Kidney glomerular epithelial cell (primary cell): Measurements from ENCODE around the gene OR56B4.
"Not testable (repeated sequence)": the region's sequence is repeated elsewhere in the genome, so short reads cannot be mapped to it uniquely, and the experiment has no call there.

Experiments used
- DNase-seq: peaks from one replicate; lab custom pipeline; 2025; lab: John Stamatoyannopoulos, UW

Gene OR56B4

GRCh38 chr11:6107384-6107783 is at the start of gene OR56B4:
OR56B4 (plus strand) TSS chr11:6107684; CDS start chr11:6107779, 95 bp downstream.
- DNase-seq, result not testable (repeated sequence)

GRCh38 chr11:6061475-6061874 is 46.0 kb upstream of the OR56B4 start:
- DNase-seq, result no peak

- DNase-seq, result no peak
Observed at GRCh38 chr11:6062691-6063358, 44.7 kb upstream of the OR56B4 start.

DNA sequence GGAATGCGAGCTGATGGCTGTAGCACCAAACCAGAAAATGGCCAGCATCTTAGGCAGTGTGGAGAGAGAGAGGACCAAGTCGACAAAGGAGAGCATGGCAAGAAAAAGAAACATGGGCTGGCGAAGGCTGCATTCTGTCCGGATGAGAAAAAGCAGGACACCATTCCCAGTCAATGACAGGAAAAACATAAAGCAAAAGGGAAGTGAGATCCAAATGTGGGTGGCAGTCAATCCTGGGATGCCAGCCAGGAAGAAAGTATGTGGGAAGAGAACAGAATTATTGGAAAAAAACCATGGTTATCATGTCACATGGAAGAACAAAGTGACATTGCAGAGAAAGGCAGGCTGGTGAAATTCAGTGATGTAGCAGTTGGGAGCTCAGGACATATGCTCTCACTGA is 40.0 kb upstream of the OR56B4 start:
- no peak for DNase-seq

GRCh38 chr11:6076443-6076842 is 31.0 kb upstream of the OR56B4 start:
- DNase-seq, result not testable (repeated sequence)

DNA sequence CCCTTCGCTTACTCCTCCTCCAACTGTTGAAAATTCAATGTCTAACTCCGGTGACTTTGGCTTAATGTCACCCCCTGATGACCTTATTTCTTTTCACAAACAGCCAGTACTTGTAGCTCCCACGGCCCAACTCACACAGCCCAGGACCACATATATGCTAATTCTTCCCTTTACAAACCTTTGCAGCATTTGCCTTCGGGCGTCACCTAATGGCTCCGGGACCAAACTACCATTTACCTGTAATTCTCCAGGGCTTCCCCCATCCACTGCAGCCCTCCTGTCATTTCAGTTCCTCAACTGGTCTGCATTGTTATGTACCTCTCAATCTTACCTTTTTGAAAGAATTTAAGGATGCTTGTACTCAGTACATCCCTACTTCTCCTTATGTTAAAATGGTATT is 29.8 kb upstream of the OR56B4 start:
- DNase-seq, result no peak

DNA sequence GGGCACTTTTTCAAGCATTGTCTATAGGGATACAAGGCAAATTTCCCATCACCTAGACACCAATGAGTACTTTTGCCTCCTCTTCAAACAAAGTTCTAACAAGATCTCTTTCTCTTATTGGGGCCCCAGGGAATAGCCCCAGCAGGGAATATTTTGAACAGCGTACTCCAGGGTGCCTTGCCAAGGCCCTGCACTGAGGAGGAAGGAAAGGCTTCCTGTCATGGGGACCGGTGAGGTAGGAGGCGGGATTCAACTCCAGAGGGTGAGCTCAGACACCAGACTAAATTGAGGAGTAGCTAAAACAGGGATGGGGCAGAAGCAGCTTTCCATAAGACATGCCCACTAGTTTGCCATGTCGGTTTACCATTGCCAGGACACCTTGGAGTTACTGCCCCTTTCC is 28.0 kb upstream of the OR56B4 start:
- no peak for DNase-seq

- no peak for DNase-seq
Observed at GRCh38 chr11:6083129-6083528, 24.4 kb upstream of the OR56B4 start.

DNA sequence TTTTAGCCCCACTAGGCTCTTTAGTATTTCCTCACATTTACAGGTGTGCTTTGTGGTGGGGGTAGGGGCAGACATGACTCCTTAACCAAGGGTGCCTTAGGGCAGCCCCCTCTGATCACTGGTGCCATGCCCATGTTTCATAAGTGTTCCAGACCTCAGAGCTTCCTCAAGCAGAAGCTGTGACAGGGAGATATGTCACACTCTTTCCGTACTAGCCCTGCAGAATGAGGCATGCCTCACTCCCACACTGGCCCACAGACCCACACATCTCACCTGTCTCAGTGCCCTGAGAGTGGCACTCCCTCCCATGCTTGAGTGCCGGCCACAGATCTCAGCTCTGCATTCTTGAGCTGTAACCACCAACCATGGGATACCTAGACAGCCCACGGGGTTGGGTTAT is 22.9 kb upstream of the OR56B4 start:
- DNase-seq, result no peak

DNA sequence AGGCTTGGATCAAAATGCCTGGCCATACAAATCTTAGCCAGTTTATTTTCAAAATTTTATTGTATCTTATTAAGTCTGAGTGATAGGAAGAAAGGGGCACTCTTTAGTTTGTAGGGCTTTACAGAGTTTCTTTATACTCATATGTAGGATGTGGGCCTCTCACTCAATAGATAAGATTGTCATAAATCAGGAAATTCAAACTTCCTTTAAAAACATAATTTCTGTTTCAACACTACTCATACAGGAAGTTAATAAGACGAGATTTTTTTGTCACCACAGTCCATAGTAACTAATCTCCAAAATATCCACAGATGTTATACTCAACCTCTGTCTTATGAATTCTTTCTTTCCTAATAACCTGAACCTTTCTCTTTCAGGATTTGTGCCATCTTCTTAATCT is 13.3 kb upstream of the OR56B4 start:
- no peak for DNase-seq

DNA sequence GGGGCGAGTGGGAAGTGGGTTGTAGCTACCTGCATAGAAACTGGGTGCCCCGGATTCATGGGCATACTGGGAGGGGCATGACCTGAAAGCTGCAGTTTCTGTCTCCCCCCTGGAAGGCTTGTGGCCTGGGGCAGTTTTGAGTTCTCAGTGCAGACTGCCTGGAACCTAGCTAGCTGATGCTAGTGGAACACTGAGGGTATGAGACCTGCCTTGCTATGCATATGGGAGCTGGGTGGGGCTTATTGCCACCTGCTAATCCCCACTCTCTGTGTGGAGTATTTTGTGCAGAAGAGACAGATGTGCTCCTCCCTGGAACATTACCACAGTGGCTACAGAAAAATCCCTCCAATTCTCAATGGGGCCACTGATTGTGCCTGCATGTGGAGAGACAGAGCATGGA is 11.7 kb upstream of the OR56B4 start:
- no peak for DNase-seq

- no peak for DNase-seq
Observed at GRCh38 chr11:6096417-6096816, 11.1 kb upstream of the OR56B4 start.

GRCh38 chr11:6099577-6099976 is 7.9 kb upstream of the OR56B4 start:
- no peak for DNase-seq

- no peak for DNase-seq
Observed at GRCh38 chr11:6110011-6110410, 2.5 kb downstream of the OR56B4 start.

DNA sequence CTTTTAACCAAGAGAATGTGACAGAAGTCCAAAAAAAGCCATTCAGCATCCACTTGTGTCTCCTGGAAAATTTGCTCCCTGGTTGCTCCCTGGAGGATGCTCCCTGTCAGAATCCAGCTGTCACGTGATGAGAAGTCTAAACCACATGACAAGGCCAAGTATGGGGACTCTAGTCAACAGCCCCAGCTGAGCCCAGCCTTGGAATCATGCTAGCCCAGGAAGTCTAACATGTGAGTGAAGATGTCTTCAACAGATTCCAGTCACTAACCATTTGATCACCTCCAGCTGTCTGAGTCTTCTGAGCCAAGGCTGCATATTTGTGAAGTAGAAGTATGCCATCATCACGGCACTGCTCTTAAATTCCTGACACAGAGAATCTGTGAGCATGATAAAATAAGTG is 4.2 kb downstream of the OR56B4 start:
- no peak for DNase-seq

DNA sequence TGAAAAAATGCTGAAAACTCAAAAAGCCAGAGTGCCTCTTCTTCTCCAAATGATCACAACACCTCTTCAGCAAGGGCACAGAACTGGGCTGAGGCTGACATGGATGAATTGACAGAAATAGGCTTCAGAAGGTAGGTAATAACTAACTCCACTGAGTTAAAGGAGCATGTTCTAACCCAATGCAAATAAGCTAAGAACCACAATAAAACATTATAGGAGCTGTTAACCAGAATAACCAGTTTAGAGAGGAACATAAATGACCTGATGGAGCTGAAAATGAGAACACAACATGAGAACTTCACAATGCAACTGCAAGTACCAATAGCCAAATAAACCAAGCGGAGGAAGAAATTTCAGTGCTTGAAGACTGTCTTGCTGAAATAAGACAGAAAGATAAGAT is 9.2 kb downstream of the OR56B4 start:
- no peak for DNase-seq

DNA sequence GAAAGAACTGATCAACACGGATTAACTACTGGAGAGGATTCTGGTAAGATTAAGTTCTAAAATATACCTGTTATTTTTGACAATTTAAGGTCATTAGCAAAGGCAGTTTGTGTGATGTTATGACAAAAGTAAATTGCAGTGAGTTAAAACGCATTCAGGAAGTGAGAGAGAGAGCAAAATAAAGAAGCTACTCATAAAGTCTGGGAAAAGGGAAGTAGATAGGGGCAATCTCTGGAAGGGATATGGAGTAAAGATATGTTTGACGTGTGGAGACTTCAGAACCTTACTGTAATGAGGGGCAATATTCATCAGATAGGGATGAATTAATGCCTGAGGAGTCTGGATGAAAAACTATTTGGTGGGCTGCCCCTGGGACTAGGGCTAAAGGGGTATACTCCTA is 16.8 kb downstream of the OR56B4 start:
- DNase-seq, result no peak

DNA sequence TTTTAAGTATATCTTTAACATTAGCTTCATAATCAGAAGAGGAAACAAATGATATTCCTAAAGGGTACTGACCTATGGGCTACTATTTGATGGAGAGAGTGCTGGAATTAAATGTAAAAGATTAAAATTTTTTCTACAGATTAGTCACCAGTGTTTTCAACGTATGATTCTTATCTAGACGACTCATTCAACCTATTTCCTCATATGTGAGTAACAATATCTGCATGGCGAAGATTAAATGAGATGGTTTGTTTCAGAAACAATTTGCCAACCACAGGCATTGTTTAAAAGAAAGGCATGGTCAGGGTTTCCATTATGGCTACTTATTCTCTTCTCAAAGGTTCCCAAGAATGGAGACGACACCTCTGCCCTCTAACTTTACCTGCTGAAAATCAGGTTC is 20.4 kb downstream of the OR56B4 start:
- no peak for DNase-seq

DNA sequence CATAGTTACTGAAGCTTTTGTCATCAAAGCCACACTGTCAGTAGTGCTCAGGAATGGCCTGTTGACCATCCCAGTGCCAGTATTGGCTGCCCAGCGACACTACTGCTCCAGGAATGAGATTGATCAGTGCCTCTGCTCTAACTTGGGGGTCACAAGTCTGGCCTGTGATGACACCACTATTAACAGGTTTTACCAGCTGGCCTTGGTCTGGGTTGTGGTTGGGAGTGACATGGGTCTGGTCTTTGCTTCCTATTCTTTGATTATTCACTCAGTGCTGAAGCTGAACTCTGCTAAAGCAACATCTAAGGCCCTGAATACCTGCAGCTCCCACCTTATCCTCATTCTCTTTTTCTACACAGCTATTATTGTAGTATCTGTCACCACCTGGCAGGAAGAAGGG is 21.5 kb downstream of the OR56B4 start:
- DNase-seq, result no peak

DNA sequence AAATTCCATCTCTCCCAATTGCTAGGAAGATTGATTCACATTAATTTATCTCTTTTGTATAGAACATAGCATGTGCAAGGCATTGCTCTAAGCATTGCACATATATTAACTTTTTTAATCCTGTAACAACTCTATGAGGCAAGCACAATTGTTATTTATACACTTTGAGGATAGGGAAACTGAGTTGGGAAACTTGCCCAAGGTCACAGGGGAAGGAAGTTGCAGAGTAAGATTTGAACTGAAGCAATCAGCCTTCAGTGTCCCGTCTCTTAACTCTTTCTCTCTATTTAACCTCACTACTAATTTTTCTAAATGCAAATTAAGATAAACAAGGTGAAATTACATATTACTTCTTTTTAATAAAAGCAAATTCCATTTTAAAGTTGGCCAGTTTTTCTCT is 22.2 kb downstream of the OR56B4 start:
- no peak for DNase-seq

GRCh38 chr11:6132431-6132830 is 24.9 kb downstream of the OR56B4 start:
- DNase-seq, result no peak

- DNase-seq, result not testable (repeated sequence)
Observed at GRCh38 chr11:6135936-6136335, 28.5 kb downstream of the OR56B4 start.

- no peak for DNase-seq
Observed at GRCh38 chr11:6142936-6143335, 35.5 kb downstream of the OR56B4 start.

- not testable (repeated sequence) for DNase-seq
Observed at GRCh38 chr11:6143737-6144136, 36.3 kb downstream of the OR56B4 start.

DNA sequence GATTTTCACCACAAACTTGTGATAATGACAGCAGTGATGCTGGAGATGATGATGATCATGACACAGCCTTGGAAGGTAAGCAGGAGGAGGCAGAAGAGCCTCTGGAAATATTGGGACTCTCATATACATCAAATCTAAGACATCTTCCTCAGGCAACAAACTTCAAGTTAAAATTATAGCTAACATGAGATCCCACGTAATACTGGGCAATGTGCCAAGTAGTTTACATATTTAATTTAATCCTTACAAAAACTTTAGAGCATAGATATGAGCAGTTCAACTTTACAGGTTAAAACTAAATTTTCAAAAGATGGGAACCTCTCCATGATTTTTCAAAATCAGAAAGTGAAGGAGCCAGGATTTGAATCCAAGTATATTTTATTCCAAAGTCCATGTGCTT is 43.6 kb downstream of the OR56B4 start:
- no peak for DNase-seq
